Right lobe of liver (tissue), 6 donors: ENCODE data around the gene PEA15. TPM values are rescaled to one million over a fixed set of nuclear protein-coding genes. Genes with fewer than 3 reads are reported as not detected.

ENCODE experiments used
- ATAC-seq, 4 donors: fragments of 200-7000 bp; cut with Tn5 transposase; one replicate each; pipeline ENCODE4 v1.9.1; 2020; ENCODE audit warnings: mild to moderate bottlenecking in 4 of 4, moderate library complexity in 4 of 4
- DNase-seq, 3 donors: peaks; one replicate each; pipeline ENCODE4 v3.0.0-alpha.2; 2020
- H3K27ac ChIP-seq, 3 donors: fragments of 200-600 bp; one replicate each; pipeline ENCODE4 v1.8.0; 2022
- H3K27me3 ChIP-seq, 2 donors: fragments of 200-600 bp; one replicate each; pipeline ENCODE4 v1.8.0; 2022
- H3K36me3 ChIP-seq, 4 donors: fragments of 200-600 bp; sonication (generic) in 1 of 4; one replicate each; pipeline versions ENCODE4 v1.5.1 to v1.8.0; 2017 to 2022; ENCODE audit warnings: control low read depth in 1 of 4
- H3K4me1 ChIP-seq, 4 donors: fragments of 200-600 bp; sonication (generic) in 1 of 4; one replicate each; pipeline versions ENCODE4 v1.5.1 to v1.8.0; 2017 to 2022; ENCODE audit warnings: control low read depth in 1 of 4
- H3K4me3 ChIP-seq, 3 donors: fragments of 200-600 bp; one replicate each; pipeline ENCODE4 v1.8.0; 2022
- H3K9me3 ChIP-seq, 4 donors: fragments of 200-600 bp; sonication (generic) in 1 of 4; one replicate each; pipeline versions ENCODE4 v1.5.1 to v1.8.0; 2017 to 2022; ENCODE audit warnings: control low read depth in 1 of 4
- POLR2A ChIP-seq: fragments of 450-650 bp; IDR thresholded peaks from one replicate; pipeline ENCODE4 v1.6.1; 2017; ENCODE audit warnings: antibody characterized with exemption, mild to moderate bottlenecking
- WGBS: methylation state at CpG from one replicate; pipeline ENCODE4 v1.1.6; 2018; ENCODE audit warnings: low coverage, low lambda C conversion rate; ENCODE audit not compliant: insufficient coverage; ENCODE audit errors: missing lambda C conversion rate; 5-methylcytosine and 5-hydroxymethylcytosine counted together
- intact Hi-C, 2 donors: fragments of 100-400 bp; cut with DNase I; formaldehyde crosslinking; loops; one replicate each; pipeline versions ENCODE4 v1.11.2 to v1.14.1; 2022
- total RNA-seq, 6 experiments: library from RNA; depleted of rRNA in 2 of 6; stranded (reverse); fragments of >200 nt in 2 of 6; fragmentation: NEBNext Ultra II Directional in 3 of 6; extraction: Animal tissue kit (Norgen Biotek cat#: 25700) in 3 of 6; gene quantifications; one replicate each; pipeline versions ENCODE4 v1.1.0 to v1.2.4, GENCODE V29; 2016 to 2023
- TF ChIP-seq, protein P1 (sequence below), 4 donors: fragments of 200-600 bp in 3 of 4; fragments of 450-650 bp in 1 of 4; IDR thresholded peaks; one replicate each; pipeline versions ENCODE4 v1.5.1 to v1.8.0; 2016 to 2022; ENCODE audit warnings: antibody characterized with exemption in 4 of 4, mild to moderate bottlenecking in 2 of 4
- donor health status: DM: no; HTN: yes; CAD: no.
- donor health status: DM: no; HTN: no; CAD: no.
- donor health status: DM: no; HTN: no; CAD: no.
- donor health status: DM: no; HTN: yes; CAD: no.
- donor health status: DM: no; HTN: yes; CAD: no.

Gene PEA15
- total RNA-seq, 6 experiments from 2014 or later: 11.5 to 45.7 (median 18.0) TPM

DNA sequence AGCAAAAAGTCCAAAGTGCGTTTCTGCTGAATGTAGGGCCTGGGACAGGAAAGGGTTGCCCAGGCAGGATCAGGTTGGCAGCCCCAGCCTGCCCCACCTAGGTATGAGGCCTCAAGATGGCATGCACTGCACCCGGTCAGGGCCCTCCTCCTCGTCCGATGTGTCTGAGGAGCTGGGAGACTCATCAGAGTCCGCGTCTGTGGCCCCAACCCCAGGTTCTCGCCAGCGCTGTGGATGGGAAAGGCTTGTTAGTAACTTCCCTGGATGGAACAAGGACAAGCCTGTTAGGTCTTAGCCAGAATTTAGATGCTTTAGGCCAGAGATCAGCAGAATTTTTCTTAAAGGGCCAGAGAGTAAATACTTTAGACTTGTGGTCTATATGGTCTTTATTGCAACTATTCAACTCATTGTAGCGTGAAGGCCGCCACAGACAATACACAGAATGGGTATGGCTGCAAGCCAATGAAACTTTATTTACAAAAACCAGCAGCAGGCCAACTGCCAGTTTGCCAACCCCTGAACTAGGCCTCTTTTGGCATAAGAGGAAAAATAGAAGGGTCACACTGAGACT is 12.4 kb downstream of the PEA15 start:
- Histone ChIP-seq H3K36me3 (peaks cover 0 to 92% (median 36%) of the 10 kb centered on the region in 4 donors), H3K27me3 (no peaks in the 10 kb centered on the region), H3K27ac (no peak overlapping the region), H3K4me1 (peaks cover 0 to 18% (median 5%) of the 10 kb centered on the region in 4 donors), H3K4me3 (no peak overlapping the region), H3K9me3 (no peaks in the 10 kb centered on the region)
- ATAC-seq (peak in 3 of 4 donors; percentile 24 to 52 (median 37)), DNase-seq (no peak)
- no peak for TF ChIP-seq POLR2A
- TF ChIP-seq, protein P1, sequence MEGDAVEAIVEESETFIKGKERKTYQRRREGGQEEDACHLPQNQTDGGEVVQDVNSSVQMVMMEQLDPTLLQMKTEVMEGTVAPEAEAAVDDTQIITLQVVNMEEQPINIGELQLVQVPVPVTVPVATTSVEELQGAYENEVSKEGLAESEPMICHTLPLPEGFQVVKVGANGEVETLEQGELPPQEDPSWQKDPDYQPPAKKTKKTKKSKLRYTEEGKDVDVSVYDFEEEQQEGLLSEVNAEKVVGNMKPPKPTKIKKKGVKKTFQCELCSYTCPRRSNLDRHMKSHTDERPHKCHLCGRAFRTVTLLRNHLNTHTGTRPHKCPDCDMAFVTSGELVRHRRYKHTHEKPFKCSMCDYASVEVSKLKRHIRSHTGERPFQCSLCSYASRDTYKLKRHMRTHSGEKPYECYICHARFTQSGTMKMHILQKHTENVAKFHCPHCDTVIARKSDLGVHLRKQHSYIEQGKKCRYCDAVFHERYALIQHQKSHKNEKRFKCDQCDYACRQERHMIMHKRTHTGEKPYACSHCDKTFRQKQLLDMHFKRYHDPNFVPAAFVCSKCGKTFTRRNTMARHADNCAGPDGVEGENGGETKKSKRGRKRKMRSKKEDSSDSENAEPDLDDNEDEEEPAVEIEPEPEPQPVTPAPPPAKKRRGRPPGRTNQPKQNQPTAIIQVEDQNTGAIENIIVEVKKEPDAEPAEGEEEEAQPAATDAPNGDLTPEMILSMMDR (IDR thresholded peaks at IDR 0.05): no peak
- intact Hi-C loops: no loop called here
- 73% methylated on average over 10 of the region's 10 CpGs for WGBS

DNA sequence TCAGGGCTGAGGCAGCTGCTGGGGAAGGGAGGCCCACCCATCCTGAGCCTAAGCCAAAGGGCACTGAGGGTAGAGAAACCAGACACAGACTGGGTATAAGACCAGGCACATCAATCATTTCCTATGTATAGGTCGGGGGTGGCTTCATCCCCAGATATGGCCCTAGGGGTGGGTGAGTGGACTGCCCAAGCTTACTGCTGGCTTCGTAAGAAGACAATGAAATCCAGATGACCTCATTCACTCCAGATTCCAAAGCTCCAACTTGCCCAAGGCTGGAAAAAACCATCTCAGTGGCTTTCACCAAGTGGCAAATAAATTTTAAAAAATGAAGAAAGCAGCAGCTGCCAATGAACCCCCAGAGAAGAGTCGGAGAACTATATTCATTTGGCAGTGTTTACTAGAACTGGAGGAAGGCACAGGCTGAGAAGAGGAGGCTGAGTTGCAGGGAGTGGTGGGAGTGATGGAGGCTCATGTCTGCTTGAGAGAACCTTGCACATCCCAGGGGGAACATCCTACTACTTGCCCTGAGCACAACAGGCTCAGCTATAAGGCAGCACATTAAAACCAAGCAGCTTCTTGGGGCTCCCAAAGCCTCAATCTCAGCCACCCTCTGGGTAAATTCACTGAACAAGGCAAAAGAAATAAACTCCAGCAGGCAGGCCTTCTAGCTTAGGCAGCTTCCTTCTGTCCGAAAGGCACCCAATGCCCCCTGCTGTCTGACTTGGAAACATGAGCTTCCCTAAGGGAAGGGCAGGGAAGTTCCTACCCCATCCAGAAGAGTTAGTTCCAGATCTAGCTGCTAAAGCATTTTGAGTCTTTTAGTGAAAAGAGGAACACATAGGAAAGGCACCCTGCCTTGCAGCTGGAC is 14.1 kb downstream of the PEA15 start:
- Histone ChIP-seq H3K36me3 (peaks cover 0 to 96% (median 42%) of the 10 kb centered on the region in 4 donors), H3K27ac (no peak overlapping the region), H3K27me3 (no peaks in the 10 kb centered on the region), H3K9me3 (no peaks in the 10 kb centered on the region), H3K4me3 (no peak overlapping the region), H3K4me1 (peaks cover 0 to 18% (median 5%) of the 10 kb centered on the region in 4 donors)
- intact Hi-C loops: no loop called here
- 69% methylated on average over 2 of the region's 4 CpGs for WGBS
- DNase-seq: no peak
- TF ChIP-seq, protein P1 (IDR thresholded peaks at IDR 0.05): peak; percentile 37 to 52 (median 44)
- TF ChIP-seq POLR2A: no peak
- ATAC-seq: peak; percentile 60 to 76 (median 69)

DNA sequence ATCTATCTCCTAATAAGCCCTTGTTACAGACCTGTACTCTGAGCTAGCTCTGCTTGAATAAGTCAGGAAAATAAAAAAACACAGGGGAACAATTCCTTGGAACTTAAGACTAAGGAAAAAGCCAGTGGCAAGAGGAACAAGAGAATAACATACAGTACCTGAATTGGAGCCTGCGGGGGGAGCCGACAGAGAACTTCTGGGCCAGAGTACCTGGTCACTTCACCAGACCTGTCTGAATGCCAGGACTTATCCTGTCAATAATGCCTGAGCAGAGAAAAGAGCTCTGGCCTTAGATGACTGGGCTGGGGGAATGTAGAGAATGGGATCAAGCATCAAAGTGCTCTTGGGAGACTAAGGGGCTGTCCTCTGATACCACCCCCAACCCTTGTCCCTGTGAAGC is 15.1 kb downstream of the PEA15 start:
- peaks cover 0 to 96% (median 49%) of the 10 kb centered on the region in 4 donors for H3K36me3 ChIP-seq
- WGBS: 80% methylated on average over 2 of the region's 2 CpGs
- DNase-seq (no peak), ATAC-seq (no peak)
- TF ChIP-seq POLR2A: no peak
- TF ChIP-seq, protein P1 (IDR thresholded peaks at IDR 0.05): no peak
- no peak overlapping the region for H3K27ac ChIP-seq
- no peak overlapping the region for H3K4me3 ChIP-seq
- intact Hi-C loops: no loop called here
- H3K27me3 ChIP-seq: no peaks in the 10 kb centered on the region
- peaks cover 0 to 18% (median 5%) of the 10 kb centered on the region in 4 donors for H3K4me1 ChIP-seq
- H3K9me3 ChIP-seq: no peaks in the 10 kb centered on the region

DNA sequence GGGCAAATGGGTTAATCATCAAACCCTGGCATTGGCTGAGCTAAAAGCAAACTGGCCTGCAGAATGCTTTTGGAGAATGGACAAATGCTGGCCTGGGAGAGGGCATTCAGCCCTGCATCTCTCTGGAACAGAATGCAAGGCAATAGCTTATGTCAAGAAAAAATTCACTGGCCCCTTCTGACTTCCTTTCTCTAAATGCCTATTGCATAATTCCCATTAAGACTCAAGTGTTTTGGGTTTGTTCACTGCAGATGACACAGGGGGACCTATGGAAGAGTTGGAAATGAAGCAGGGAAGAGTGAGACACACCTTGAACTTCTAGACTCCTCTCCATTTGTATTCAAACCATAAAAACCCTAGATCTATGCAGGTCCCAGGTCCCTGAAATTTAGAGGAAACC is 15.9 kb downstream of the PEA15 start:
- DNase-seq: no peak
- Histone ChIP-seq H3K36me3 (peaks cover 0 to 96% (median 51%) of the 10 kb centered on the region in 4 donors), H3K9me3 (no peaks in the 10 kb centered on the region), H3K4me1 (peaks cover 0 to 18% (median 5%) of the 10 kb centered on the region in 4 donors), H3K27me3 (no peaks in the 10 kb centered on the region), H3K27ac (no peak overlapping the region), H3K4me3 (no peak overlapping the region)
- intact Hi-C loops: no loop called here
- ATAC-seq: no peak
- TF ChIP-seq, protein P1 (IDR thresholded peaks at IDR 0.05): no peak
- no peak for TF ChIP-seq POLR2A
